Left lobe of liver (tissue), 2 donors: ENCODE results near the gene TGFB1. TPM values are rescaled to one million over a fixed set of nuclear protein-coding genes. Genes with fewer than 3 reads are reported as not detected.

Experiments
- ATAC-seq: fragments of 200-7000 bp; cut with Tn5 transposase; one replicate; pipeline ENCODE4 v1.9.1; 2020; ENCODE audit warnings: mild to moderate bottlenecking, moderate library complexity
- DNase-seq: peaks from one replicate; pipeline ENCODE4 v3.0.0-alpha.2; 2020; ENCODE audit warnings: low spot score
- total RNA-seq: library from RNA; stranded (reverse); gene quantifications from one replicate; pipeline ENCODE4 v1.2.1, GENCODE V29; 2021
- donor health status: DM: no; HTN: no; CAD: no; lungs with moderate emphysema.
- donor health status: DM: no; HTN: yes; CAD: no.

TGFB1 gene
- total RNA-seq, 1 donor from 2014 or later: 7.9 TPM

DNA sequence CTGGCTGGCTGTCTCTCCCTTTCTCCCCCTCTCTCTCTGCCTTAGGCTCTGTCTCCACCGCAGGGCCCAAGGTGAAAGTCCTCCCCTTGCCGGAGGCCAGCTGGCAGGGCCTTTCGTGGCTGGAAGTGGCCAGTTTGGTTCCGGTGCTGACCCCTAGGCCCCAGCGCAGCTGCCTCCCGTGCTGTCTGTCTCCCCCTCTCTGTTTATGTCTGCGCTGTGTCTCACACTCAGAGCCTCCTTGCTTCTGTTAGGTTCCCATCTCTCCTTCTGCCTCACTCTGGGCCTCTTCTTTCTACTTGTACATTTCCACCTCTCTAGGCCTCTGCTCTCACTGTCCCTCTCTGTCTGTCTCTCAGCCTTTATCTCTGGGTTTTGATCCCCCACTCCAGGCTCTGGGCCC, 30.7 kb downstream of the TGFB1 start:
- ATAC-seq (peak; percentile 44), DNase-seq (no peak)

- DNase-seq (no peak), ATAC-seq (no peak)
These were observed 31.3 kb downstream of the TGFB1 start for GRCh38 chr19:41322451-41322850.

DNA sequence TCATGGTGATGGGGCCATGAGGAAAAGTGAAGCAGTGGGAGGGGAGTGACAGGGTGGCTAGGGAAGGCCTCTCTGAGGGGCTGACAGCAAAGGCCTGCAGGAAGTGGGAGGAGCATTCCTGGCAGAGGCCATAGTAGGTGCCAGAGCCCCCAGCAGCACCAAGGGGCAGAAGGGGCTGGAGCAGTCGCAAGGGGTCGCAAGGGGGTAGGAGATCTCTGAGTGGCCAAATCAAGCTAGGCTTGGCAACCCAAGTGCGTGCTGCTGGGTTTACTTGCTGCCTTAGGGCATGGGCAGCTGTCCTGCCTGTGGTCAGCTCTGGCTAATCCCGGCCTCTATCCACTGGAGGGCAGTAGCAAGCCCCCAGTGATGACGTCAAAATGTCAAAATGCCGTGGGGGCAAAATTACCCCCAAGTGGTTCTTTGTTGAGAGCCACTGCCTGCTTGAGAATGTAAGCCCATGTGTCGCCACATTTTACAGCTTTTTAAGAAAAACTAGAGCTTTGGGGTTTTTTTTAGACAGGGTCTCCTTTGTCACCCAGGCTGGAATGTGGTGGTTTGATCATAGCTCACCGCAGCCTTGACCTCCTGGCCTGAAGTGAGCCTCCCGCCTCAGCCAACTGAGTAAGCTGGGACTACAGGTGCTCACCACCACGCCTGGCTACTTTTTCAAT, 32.0 kb downstream of the TGFB1 start:
- ATAC-seq (peak; percentile 54), DNase-seq (no peak)

DNA sequence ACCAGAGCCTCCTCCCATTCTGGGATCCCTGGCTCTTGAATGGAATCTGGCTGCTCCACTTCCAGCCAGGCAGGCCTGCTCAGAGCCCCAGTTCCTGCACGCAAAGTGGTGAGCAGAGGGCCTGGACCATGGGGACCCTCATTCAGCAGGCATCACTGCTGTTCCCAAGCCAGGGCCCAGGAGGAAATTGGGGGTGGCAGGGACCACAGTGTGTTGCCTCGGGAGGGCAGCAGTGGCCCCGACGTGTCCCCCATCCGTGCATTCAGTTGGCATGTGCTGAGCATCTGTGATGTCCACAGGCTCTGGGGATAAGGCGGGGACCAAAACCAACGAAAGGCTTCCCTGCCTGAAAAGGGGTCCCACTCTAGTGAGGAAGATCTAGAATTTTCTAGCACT, 32.5 kb downstream of the TGFB1 start:
- no peak for ATAC-seq
- DNase-seq: no peak

DNA sequence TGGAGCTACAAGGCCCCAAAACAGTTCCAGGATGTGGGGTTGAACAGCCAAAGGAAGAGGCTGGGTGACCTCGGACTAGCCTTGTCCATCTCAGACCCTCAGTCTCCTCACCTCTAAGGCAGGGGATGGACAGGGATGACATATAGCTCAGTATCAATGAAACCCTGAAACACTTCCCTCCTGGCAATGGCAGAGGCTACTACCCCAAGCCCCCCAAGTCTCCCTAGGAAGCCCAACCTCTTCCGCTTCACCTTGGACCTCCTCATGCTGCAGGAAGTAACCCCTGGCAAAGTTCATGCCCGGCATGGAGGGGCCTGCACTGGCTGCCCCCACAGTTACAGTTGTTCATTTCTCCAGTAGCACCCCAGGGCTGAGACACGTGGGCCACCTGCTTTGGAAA, 33.2 kb downstream of the TGFB1 start:
- DNase-seq: no peak
- ATAC-seq: no peak

GRCh38 chr19:41320185-41320518, 33.6 kb downstream of the TGFB1 start:
- ATAC-seq (no peak), DNase-seq (no peak)

DNA sequence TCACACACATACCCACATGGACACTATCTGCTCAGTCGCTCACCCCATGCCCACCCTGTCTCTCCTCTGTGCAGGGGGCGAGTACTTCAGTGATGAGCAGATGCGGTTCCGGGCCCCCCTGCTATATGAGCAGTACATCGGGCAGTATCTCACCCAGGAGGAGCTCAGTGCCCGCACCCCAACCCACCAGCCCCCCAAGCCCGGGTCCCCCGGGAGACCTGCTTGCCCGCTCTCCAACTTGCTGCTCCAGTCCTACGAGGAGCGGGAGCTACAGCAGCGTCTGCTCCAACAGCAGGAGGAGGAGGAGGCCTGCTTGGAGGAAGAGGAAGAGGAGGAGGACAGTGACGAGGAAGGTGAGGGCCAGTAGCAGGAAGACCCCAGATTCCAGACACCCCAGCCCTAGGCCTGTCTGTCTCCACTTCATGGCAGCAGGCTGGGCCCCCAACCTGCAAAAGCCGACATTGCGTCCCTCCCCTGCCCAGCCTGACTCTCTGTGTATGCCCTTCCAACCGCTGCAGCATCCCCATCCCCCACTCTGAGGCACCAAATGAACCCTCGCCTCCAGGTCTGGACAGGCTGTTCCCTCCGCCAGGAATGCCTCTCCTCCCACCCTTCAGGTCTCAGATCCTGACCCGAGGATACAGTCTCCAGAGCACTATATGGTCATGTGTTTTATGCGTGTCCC, 34.1 kb downstream of the TGFB1 start:
- DNase-seq: no peak
- no peak for ATAC-seq

DNA sequence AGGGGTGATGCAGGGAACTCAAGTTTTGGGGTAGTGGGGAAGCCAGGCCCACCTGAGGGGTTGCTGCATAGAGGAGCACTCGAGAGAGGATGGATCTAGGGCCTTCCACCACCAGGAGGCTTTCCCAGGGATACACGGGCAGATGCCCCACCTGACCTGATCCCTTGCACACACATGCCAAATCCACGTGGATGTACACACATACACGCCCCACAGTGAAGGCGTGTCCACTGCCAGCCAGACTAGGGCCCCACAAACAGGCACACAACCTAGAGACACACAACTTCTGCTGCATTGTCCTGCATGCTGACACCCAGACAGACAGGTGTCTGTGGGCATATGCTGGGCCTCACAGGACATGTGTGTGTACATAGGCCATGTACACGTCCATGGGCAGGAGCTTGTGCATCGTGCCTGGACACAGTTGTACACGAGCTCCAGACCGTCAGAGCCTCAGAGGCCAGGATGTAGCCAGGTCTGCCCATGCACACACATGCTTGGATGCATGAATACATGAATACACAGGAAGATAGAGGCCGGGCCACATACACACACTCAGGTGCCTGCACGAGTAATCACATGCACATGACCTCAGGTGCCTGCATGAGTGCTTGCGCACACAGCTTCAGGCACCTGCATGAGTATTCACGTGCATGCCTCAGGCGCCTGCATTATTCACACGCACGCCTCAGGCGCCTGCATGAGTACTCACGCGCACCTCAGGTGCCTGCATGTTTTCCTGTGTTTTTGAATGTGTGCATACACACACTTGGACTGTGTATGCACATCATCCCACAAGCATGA, 34.8 kb downstream of the TGFB1 start:
- ATAC-seq (no peak), DNase-seq (no peak)

GRCh38 chr19:41316306-41316920, 37.3 kb downstream of the TGFB1 start:
- DNase-seq (no peak), ATAC-seq (no peak)

GRCh38 chr19:41311613-41312012, 42.1 kb downstream of the TGFB1 start:
- ATAC-seq: no peak
- no peak for DNase-seq

GRCh38 chr19:41311072-41311471, 42.6 kb downstream of the TGFB1 start:
- ATAC-seq (no peak), DNase-seq (no peak)

DNA sequence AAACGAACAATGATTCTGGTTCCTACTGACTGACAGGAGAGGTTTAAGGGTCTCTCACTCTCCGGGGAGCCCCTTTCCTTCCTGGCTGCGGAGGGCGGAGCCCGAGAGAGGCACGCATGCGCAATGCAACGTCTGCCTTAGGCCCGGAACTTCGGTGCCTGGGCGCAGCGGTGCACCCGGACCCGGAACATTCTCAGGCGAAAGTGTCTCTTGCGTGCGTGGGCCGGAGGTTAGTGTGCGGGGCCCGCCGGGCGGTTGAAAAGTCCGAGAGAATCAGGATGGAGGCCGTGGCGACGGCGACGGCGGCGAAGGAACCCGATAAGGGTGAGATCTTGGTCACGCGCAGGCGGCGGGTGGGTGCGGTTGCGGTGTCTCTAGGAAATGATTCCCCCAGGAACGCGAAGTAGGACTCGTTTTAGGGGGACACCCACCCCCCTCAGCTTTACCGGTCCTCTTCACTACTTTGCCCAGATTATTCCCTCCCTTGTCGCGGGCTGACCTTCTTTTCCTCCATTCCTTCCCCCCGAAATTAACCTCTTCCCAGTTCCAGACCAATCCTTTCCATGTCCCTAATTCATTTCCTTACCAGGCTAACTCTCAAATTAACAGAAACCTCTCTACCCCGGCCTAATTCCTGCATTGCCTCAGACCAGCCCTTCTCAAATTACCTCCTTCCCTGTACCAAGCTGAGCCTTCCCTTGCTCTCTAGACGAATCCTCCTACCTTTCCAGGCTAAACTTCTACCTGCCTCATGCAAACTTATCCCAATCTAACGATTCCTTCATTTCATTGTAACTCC, 43.5 kb downstream of the TGFB1 start, which contains the start of gene CCDC97:
CCDC97 (plus strand) TSS at position 140 of the 799 bp plus-strand sequence; CDS start at position 279, 139 bp downstream.
- peak; percentile 84 for ATAC-seq
- peak; percentile 88 for DNase-seq

GRCh38 chr19:41309180-41310032, 44.3 kb downstream of the TGFB1 start:
- peak; percentile 35 for ATAC-seq
- DNase-seq: no peak

DNA sequence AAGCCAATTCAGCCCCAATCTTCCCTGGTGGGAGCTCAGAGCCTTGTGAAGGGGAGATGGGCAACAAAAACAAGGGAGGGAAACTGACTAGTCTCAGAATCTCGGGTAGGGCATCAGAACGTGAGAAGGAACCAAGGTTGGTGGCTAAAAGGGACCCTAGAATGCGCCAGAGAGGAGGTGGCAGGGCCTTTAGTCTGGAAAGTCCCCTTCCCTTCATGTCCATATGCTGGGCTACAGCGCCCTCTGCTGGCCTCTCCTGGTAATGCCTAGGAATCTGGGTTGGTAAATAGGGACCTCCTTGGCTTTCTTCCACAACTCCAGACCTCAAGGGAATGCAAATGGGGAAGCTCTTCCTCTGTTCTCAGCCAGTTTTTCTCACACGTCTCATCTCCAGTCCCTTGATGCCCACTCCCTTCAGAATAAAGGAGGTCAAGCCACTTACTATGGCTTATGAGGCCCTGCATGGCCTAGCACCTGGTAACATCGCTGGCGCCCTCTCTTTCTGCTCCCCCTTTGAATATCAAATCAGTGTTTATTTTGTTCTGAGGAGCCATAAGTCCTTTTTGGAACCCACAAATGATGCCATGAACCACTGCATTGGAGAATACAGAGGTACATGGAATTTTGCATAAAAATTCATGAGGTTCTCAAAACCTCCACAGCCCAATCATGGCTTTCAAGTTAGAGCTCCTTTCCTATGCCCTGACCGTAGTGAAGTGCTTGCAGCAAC, 45.1 kb downstream of the TGFB1 start:
- DNase-seq (peak; percentile 86), ATAC-seq (peak; percentile 77)

GRCh38 chr19:41307954-41308449, 45.7 kb downstream of the TGFB1 start:
- ATAC-seq (no peak), DNase-seq (no peak)

DNA sequence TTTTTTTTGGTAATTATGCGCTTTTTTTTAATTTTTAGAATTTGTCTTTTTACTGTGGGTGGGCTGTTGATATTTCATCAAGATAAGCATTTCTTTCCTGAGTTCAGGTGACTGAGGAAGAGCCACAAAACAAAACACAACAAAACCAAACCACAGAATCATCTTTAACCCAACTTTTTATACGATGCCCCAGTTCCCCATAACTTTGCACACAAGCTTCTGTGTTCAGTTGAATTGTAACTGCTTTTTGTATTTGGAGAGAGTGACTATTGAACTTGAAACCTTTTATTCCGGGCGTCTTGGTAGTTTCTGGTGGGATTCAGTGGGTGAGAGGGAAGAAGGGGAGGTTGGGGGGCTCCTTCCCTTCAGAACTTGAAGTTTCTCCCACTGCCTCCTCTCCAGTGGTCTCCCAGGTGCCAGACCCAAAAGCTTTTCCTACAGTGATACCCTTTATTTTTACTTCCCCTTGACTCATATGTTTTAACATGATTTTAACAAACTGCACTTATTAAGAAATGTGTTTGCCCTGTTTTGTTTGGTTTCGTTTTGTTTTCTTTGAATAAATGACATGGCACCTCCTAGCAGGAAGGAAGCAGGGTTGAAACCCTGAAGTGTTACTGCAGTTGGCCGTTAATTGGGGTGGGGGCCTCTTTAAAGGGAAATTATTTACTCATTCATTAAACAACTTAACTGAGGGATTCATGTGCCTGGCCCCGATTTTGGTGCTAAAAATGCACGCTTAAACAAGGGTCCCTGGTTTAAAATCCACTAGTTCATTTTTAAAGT, 46.4 kb downstream of the TGFB1 start:
- ATAC-seq (no peak), DNase-seq (no peak)

GRCh38 chr19:41305927-41306793, 47.6 kb downstream of the TGFB1 start:
- ATAC-seq: no peak
- DNase-seq: no peak
